DOHH2 (cell line): Measurements from ENCODE around the gene CYP4V2.
A peak's percentile ranks its signal among the peaks of the same experiment; 100 is the strongest.

Experiments used
- H3F3A ChIP-seq: fragments of 200-600 bp; sonication (generic), shearing (Covaris generic); 2 replicates; pipeline ENCODE4 v1.6.0; 2016; ENCODE audit warnings: antibody characterized with exemption, mild to moderate bottlenecking; ENCODE audit not compliant: control insufficient read depth, insufficient read depth
- H3K27ac ChIP-seq: fragments of 200-600 bp; sonication (generic); 2 replicates; pipeline ENCODE4 v1.5.1; 2014; ENCODE audit warnings: low read depth, mild to moderate bottlenecking, low read length, moderate library complexity
- H3K27me3 ChIP-seq: fragments of 200-600 bp; sonication (generic); 2 replicates; pipeline ENCODE4 v1.6.1; 2014; ENCODE audit warnings: mild to moderate bottlenecking, low read length, mixed read lengths; ENCODE audit not compliant: control insufficient read depth
- H3K36me3 ChIP-seq: fragments of 200-600 bp; sonication (generic); 2 replicates; pipeline ENCODE4 v1.6.1; 2014; ENCODE audit warnings: mild to moderate bottlenecking, low read length, moderate library complexity, mixed read lengths; ENCODE audit not compliant: control insufficient read depth
- H3K4me1 ChIP-seq: fragments of 200-600 bp; sonication (generic); 2 replicates; pipeline ENCODE4 v1.6.1; 2014; ENCODE audit warnings: mild to moderate bottlenecking, low read length, mixed read lengths; ENCODE audit not compliant: control insufficient read depth
- H3K4me2 ChIP-seq: fragments of 200-600 bp; sonication (generic); 2 replicates; pipeline ENCODE4 v1.6.0; 2014; ENCODE audit warnings: mild to moderate bottlenecking, low read length, moderate library complexity
- H3K4me3 ChIP-seq: fragments of 200-600 bp; sonication (generic); 2 replicates; pipeline ENCODE4 v1.5.1; 2014; ENCODE audit warnings: mild to moderate bottlenecking, low read length, mixed read lengths
- H3K79me2 ChIP-seq: fragments of 200-600 bp; sonication (generic); 2 replicates; pipeline ENCODE4 v1.6.1; 2014; ENCODE audit warnings: mild to moderate bottlenecking, low read length, mixed read lengths; ENCODE audit not compliant: control insufficient read depth
- H3K9me2 ChIP-seq: fragments of 200-600 bp; sonication (generic); replicated peaks from 2 replicates; pipeline ENCODE4 v1.6.1; 2014; ENCODE audit warnings: mild to moderate bottlenecking, low read length, mixed read lengths; ENCODE audit not compliant: control insufficient read depth
- H3K9me3 ChIP-seq: fragments of 200-600 bp; sonication (generic); 2 replicates; pipeline ENCODE4 v1.6.1; 2014; ENCODE audit warnings: antibody characterized with exemption, low read length, mixed read lengths; ENCODE audit not compliant: control insufficient read depth, insufficient read depth
- H4K20me1 ChIP-seq: fragments of 200-600 bp; sonication (generic); 2 replicates; pipeline ENCODE4 v1.6.0; 2014; ENCODE audit warnings: low read depth, mild to moderate bottlenecking, antibody characterized with exemption, low read length, moderate library complexity; ENCODE audit not compliant: control insufficient read depth, insufficient read depth
- CTCF ChIP-seq: fragments of 200-600 bp; sonication (generic); IDR thresholded peaks from one replicate; pipeline ENCODE4 v1.5.1; 2014; ENCODE audit warnings: antibody characterized with exemption, mild to moderate bottlenecking, low read depth, low read length; ENCODE audit not compliant: poor library complexity, severe bottlenecking
- EZH2phosphoT487 ChIP-seq: fragments of 200-600 bp; sonication (generic); IDR thresholded peaks from 2 replicates; pipeline ENCODE4 v1.6.1; 2017; ENCODE audit warnings: borderline replicate concordance, mild to moderate bottlenecking, antibody characterized with exemption, low read length, moderate library complexity, mixed read lengths

Gene CYP4V2

GRCh38 chr4:186158966-186159365 is 32.4 kb upstream of the CYP4V2 start:
- peaks cover 24% of the 10 kb centered on the region for H3F3A ChIP-seq
- H3K9me2 ChIP-seq: no peaks in the 10 kb centered on the region
- peak overlapping the region; percentile 61 for H3K4me3 ChIP-seq
- no peaks in the 10 kb centered on the region for H3K9me3 ChIP-seq
- TF ChIP-seq EZH2phosphoT487: no peak
- TF ChIP-seq CTCF: no peak
- no peaks in the 10 kb centered on the region for H3K79me2 ChIP-seq
- H3K36me3 ChIP-seq: peaks cover 15% of the 10 kb centered on the region
- peak overlapping the region; percentile 87 for H3K27ac ChIP-seq
- H4K20me1 ChIP-seq: no peaks in the 10 kb centered on the region
- H3K4me2 ChIP-seq: peak overlapping the region; percentile 83
- peaks cover 85% of the 10 kb centered on the region for H3K4me1 ChIP-seq
- no peaks in the 10 kb centered on the region for H3K27me3 ChIP-seq

- Histone ChIP-seq H3K27me3 (no peaks in the 10 kb centered on the region), H3K4me3 (peak overlapping the region; percentile 40), H4K20me1 (no peaks in the 10 kb centered on the region), H3K4me2 (peak overlapping the region; percentile 83), H3K4me1 (peaks cover 79% of the 10 kb centered on the region), H3K27ac (peak overlapping the region; percentile 87), H3K36me3 (peaks cover 11% of the 10 kb centered on the region), H3K79me2 (no peaks in the 10 kb centered on the region), H3K9me2 (no peaks in the 10 kb centered on the region), H3F3A (peaks cover 24% of the 10 kb centered on the region), H3K9me3 (no peaks in the 10 kb centered on the region)
- no peak for TF ChIP-seq EZH2phosphoT487
- TF ChIP-seq CTCF: no peak
Observed at GRCh38 chr4:186159613-186160012, 31.8 kb upstream of the CYP4V2 start.

DNA sequence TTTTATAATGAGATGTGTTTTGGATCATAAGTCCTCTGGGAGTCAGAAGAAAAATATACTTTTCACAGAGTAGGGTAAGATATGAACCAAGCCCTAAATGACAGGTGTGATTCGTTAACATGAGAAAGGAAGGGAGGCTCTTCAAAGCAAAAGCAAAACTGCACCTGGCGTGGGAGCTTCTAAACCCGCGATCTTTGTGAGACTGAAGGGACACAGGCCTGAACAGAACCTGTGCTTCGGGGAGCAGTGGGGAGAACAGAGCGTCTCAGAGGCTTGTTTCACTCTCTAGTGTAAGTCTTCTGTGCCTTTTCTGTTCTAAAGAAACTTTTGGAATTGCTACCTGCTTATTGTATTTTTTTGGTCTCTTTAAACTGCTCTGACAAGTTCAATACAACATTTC is 30.2 kb upstream of the CYP4V2 start:
- peaks cover 17% of the 10 kb centered on the region for H3F3A ChIP-seq
- peak overlapping the region; percentile 87 for H3K27ac ChIP-seq
- H3K9me2 ChIP-seq: no peaks in the 10 kb centered on the region
- H3K4me3 ChIP-seq: peak overlapping the region; percentile 47
- H3K4me2 ChIP-seq: peak overlapping the region; percentile 83
- TF ChIP-seq CTCF (no peak), EZH2phosphoT487 (no peak)
- peaks cover 6% of the 10 kb centered on the region for H3K36me3 ChIP-seq
- H3K27me3 ChIP-seq: no peaks in the 10 kb centered on the region
- H3K9me3 ChIP-seq: no peaks in the 10 kb centered on the region
- no peaks in the 10 kb centered on the region for H3K79me2 ChIP-seq
- peaks cover 63% of the 10 kb centered on the region for H3K4me1 ChIP-seq
- H4K20me1 ChIP-seq: no peaks in the 10 kb centered on the region
